A549 (cell line): ENCODE results near the gene CFAP43.

Source experiments
- CTCF ChIP-seq: fragments of >200 bp; sonication (Bioruptor Twin); formaldehyde crosslinking; IDR thresholded peaks from 3 replicates; pipeline ENCODE4 v1.5.1; 2016
- ELK1 ChIP-seq: fragments of 150-350 bp; IDR thresholded peaks from 2 replicates; pipeline ENCODE4 v1.6.1; 2014; ENCODE audit warnings: low read depth, mild to moderate bottlenecking, low read length

- TF ChIP-seq ELK1, result no peak
- TF ChIP-seq CTCF, result no peak
Observed at GRCh38 chr10:104143829-104144228, 88.3 kb downstream of the CFAP43 start.
